ENCODE data around the gene PXMP2. TPM values are rescaled to one million over a fixed set of nuclear protein-coding genes. Genes with fewer than 3 reads are reported as not detected.

The PXMP2 gene
- polyA plus RNA-seq, 5 donors, result 36.6 to 53.8 (median 41.9) TPM

- DNase-seq, result no peak
Measured at GRCh38 chr12:132658149-132658894, 29.1 kb upstream of the PXMP2 start.

DNA sequence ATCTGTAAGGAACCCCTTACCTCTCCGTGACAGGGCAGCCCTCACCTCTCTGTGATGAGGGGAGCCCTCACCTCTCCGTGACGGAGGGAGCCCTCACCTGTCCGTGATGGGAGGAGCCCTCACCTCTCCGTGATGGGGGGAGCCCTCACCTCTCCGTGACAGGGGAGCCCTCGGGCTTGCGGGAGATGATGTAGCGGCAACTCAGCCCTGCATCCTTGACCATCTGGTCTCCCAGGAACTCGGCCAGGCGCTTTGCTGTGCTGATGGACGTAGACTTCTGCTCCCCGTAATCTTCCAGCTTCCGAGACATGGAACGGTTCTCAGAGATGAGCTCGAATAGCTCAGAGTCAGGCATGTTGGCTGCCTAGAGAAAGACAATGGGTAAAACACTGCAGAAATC, 28.2 kb upstream of the PXMP2 start:
- no peak for DNase-seq

GRCh38 chr12:132660052-132660451, 27.3 kb upstream of the PXMP2 start:
- DNase-seq, result no peak

DNA sequence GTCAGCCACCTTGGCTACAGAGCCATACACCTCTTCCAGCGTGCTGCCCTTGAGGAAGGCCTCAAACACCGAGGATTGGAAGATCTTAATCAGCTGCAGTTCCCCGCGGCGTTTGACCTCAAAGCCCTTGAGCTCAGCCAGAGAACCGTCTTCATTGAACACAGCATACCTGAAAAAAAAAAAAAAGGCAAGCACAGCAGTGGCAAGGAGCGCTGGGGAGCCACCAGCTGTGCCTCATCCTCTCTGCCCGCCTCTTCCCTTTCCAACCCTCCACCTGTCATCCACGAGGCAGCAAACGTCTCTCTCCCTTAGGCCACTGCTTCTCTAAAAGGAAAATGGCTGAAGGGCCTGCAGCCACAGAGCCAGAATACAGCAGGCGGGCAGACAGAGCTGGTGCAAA, 26.4 kb upstream of the PXMP2 start:
- DNase-seq, result no peak

- DNase-seq, result no peak
Measured at GRCh38 chr12:132661972-132662371, 25.4 kb upstream of the PXMP2 start.

GRCh38 chr12:132662901-132663755, 24.3 kb upstream of the PXMP2 start:
- no peak for DNase-seq

DNA sequence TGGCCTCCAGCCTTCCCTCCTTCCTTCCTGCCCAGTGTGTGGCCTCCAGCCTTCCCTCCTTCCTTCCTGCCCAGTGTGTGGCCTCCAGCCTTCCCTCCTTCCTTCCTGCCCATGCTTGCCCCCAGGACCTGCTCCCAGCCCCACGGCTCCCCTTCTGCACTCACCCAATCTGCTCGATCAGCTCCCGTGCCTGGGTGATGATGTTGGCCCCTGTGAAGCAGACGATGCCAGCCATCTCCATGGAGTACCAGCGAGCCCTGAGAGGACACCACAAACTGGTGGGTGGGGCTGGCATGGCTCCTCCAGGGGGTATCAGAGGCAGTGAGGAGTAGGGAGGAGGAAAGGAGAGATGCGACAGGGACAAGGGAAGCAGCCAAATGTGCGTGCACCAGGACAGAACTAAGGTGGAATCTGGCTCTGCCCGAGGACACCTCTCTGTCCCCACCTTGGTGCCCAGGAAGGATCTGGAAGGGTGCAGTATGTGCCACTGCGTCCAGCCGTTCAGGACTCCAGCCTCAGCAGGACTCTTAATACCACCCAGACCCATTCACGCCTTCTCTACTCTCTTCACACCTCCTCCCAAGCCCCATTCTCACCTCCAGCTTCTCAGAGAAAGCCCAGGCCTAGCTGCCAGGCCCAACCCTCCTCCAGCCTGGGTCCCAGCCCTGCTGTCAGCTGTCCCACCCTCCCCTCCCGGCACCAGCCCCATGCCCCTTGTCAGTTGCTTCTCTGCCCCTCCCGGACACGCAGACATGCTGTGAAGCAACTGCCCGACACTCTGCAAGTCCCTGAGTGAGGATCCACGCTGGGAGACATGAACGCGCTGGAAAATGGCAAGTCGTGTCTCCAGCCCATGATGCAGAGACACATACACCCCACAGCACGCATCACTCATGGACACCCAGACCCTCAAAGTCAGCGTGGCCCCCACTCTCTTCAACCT, 22.9 kb upstream of the PXMP2 start:
- no peak for DNase-seq

DNA sequence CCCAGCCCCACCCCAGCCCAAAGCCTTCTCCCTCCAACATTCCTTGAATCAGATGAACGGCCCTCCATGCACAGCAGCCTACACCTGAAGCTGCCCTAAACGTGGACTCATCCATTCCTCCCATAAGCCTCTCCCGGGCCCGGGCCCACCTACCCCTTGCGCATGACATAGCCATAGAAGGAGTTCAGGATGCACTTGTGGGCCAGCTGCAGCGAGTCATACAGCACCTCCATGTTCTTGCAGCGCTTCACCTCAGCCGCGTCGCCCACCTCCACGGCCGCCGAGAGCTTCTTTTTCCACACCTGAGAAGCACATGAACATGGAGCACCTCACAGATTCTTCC, 22.3 kb upstream of the PXMP2 start:
- DNase-seq, result no peak

GRCh38 chr12:132665794-132666193, 21.6 kb upstream of the PXMP2 start:
- no peak for DNase-seq

DNA sequence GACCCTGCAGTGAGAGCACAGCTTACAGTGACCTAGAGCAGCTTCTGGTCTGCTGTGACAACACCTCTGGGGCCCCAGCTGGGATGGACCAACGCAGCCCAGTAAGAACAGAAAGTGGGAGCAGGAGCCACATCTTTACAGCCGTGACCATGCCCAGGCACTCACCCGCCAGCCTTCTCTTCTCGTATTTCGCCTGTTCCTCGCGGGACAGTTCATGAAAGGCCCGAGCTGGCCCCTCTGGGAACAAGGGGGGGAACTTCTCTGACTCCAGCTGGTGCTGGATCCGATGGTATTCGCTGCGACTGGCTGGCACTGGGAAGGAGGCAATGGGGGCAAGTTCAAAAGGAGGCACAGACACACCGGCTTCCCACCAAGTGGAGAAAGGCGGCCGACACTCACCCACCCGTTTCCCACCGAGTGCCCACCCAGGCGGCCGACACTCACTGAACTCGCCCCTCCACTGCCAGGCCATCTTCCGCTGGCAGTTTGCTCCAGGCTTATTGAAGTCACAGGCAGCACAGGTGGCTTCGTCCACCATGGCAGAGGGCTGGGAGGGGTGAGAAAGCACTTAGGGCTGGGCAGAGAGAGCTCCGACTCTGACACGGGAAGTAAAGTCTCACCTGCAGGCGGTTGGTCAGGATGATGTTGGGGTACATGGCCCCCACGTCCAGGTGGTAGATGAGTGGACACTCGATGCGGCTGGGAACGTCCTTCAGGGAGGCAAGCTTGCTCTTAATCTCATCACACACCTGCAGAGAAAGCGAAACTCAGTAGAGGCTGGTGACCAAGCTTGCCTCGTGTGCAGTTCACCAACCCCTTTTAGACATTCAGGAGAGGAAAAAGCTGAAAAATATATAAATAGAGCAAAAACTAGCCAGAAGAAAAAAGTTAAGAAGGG, 18.9 kb upstream of the PXMP2 start:
- no peak for DNase-seq

- no peak for DNase-seq
Measured at GRCh38 chr12:132669166-132669879, 18.1 kb upstream of the PXMP2 start.

- no peak for DNase-seq
Measured at GRCh38 chr12:132672116-132672515, 15.3 kb upstream of the PXMP2 start.

DNA sequence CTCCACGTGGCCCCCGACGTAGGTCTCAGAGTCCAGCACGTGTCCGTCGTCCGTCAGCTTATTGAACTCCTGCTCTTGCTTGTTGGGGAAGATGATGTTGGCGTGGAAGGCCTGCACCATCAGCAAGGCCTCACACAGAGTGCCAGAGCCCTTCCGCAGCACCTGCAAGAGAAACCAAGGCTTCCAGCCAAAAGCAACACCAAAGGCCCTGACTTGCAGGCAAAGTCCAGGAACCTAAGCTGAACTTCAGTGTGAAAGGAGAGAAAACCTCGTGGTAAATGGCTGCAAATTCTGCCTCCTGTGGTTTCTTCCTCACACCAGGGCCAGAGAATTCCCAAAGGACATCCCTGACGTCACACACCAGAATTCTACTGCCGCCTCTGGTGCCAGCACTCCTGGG, 14.7 kb upstream of the PXMP2 start:
- DNase-seq, result no peak

- DNase-seq, result no peak
Measured at GRCh38 chr12:132673288-132674179, 13.9 kb upstream of the PXMP2 start.

GRCh38 chr12:132674561-132674960, 12.8 kb upstream of the PXMP2 start:
- no peak for DNase-seq

DNA sequence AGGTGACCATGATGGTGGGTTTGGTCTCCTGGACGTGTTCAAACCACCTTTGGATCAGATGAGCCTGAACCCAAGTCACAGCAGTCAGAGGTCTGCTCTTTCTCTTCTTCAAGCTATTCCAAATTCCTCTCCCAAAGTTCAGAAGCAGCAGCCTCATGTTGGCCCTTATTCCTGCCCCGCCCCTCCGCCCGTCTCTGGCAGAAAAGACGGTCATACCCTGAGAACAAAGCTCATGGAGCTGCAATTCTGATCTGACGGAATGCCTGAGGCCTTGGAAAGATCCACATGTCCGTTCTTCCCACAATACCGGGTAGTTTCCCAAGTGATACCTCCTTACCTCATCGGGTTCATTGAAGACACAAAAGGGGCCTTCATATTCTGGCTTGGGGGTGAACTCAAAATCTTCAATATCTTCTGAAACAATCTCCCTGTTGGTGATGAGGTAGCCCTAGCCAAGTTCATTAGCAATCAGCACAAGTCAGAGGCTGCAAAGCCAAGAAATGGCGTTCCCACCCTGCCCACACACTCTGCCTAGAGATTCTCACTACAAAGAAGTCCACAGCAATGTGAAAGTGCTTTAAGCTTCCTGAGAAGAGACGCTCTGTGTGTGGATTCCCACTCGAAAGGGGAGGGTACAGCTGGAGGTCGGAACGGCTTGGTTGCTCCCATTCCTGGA, 11.5 kb upstream of the PXMP2 start:
- no peak for DNase-seq

GRCh38 chr12:132677492-132677891, 9.9 kb upstream of the PXMP2 start:
- DNase-seq, result no peak

DNA sequence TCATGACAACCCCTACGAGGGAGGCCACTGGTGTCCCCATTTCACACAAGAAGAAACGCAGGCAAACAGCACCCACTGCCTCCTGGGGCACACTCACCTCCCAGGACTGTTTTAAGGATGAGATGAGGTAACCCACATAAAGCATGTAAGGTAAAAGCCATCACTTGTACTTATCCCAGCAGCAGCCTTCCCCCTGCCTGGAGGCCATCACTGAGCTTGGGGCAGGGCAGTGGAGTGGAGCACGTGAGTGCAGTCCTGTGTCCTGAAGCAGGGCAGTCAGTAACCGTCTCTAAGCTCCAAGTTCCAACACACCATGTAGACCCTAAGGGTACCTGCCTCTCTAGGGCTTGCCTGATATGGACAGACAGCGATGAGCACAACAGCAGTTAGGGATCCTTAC, 2.0 kb upstream of the PXMP2 start:
- no peak for DNase-seq

DNA sequence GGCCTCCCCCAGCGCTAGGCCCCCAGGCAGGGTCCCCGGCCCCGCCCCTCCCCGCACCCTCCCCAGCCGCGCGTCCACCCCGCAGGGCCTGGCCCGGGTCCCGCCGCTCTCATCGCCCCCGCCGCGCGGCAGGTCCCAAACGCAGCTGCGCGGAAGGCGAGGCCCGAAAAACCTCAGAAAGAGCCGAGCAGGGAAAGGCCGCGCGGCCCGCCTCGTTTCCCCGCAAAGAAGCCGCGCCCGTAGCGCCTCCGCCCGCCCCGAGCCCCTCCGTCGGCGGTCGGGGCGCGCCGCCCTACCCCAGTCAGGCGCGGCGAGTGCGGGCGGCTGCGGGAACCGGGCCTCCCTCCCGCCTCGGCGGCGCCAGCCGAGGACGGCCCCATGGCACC, 569 bp upstream of the PXMP2 start:
- DNase-seq, result peak in 1 of 2 donors; percentile 7
